ENCODE results near the gene SDK2. TPM values are rescaled to one million over a fixed set of nuclear protein-coding genes. Genes with fewer than 3 reads are reported as not detected.

SDK2 gene
- total and polyA plus RNA-seq, 2 of the 4 experiments (the other 2 are of a cell fraction) = under 0.01 to 0.03 TPM

- ATAC-seq (ENCODE audit: low read depth) = no peak
These were observed 148.6 kb downstream of the SDK2 start for GRCh38 chr17:73495641-73496040.

More at GRCh38 chr17:73495641-73496040, 148.6 kb downstream of the SDK2 start:
- Histone ChIP-seq H3K14ac (replicated peaks; ENCODE audit: low read depth, low read length) (no peak overlapping the region), H2BK5ac (ENCODE audit: low read depth, low read length, poor library complexity, severe bottlenecking) (no peak overlapping the region), H2BK15ac (ENCODE audit: low read depth, low read length) (no peak overlapping the region), H3K23ac (ENCODE audit: low read depth, low read length) (no peak overlapping the region), H3K4me3 (ENCODE audit: insufficient read depth, low read depth, low read length) (no peak overlapping the region), H3K56ac (ENCODE audit: extremely low read depth, insufficient read depth, low read length) (no peak overlapping the region), H2BK120ac (ENCODE audit: low read depth, low read length) (no peak overlapping the region), H3K9me3 (ENCODE audit: control insufficient read depth, insufficient read depth, low read length) (no peaks in the 10 kb centered on the region), H2AK5ac (ENCODE audit: low read depth, low read length) (no peak overlapping the region), H2AFZ (replicated peaks; ENCODE audit: low read length, poor library complexity) (no peak overlapping the region), H3K9ac (ENCODE audit: low read depth, low read length) (no peak overlapping the region), H4K20me1 (ENCODE audit: insufficient read depth, low read length) (no peaks in the 10 kb centered on the region), H2BK20ac (ENCODE audit: low read depth, low read length) (no peak overlapping the region), H2AK9ac (replicated peaks; ENCODE audit: low read depth, low read length, poor library complexity) (no peak overlapping the region), H3K36me3 (ENCODE audit: control insufficient read depth, insufficient read depth, low read length) (no peaks in the 10 kb centered on the region), H3K4ac (ENCODE audit: low read depth, low read length) (no peak overlapping the region), H3K27ac (ENCODE audit: insufficient read depth, low read length) (no peak overlapping the region), H3K27me3 (ENCODE audit: control insufficient read depth, insufficient read depth, low read length) (no peaks in the 10 kb centered on the region; the same call in 1 of the 2 replicates), H3K4me2 (ENCODE audit: low read depth, low read length) (no peak overlapping the region), H4K5ac (ENCODE audit: low read depth, low read length) (no peak overlapping the region), H3K18ac (ENCODE audit: low read depth, low read length) (no peak overlapping the region), H3K79me1 (ENCODE audit: low read depth in 1 of 2, low read length in 2 of 2) (no peaks in the 10 kb centered on the region), H3K4me1 (ENCODE audit: control insufficient read depth, insufficient read depth, low read length) (no peaks in the 10 kb centered on the region), H4K91ac (ENCODE audit: insufficient read depth, low read depth, low read length) (no peak overlapping the region), H4K8ac (ENCODE audit: low read depth in 2 of 2, low read length in 2 of 2) (no peak overlapping the region), H3K9me1 (ENCODE audit: insufficient read depth, low read length) (no peaks in the 10 kb centered on the region)
- dilution Hi-C loops (cut with HindIII; ENCODE audit: low sequenced_read_pairs, unreplicated experiment) = no loop called here
- no peak for TF ChIP-seq SMC3 (IDR thresholded peaks at IDR 0.05; ENCODE audit: low read depth, low read length)
- TF ChIP-seq RAD21 (IDR thresholded peaks at IDR 0.05; ENCODE audit: low read length) = no peak
- no peak for TF ChIP-seq NFE2L2 (IDR thresholded peaks at IDR 0.05; ENCODE audit: low read depth, low read length)
- TF ChIP-seq MAFK (IDR thresholded peaks at IDR 0.05; ENCODE audit: low read depth, low read length) = no peak
- TF ChIP-seq FOS (IDR thresholded peaks at IDR 0.05; ENCODE audit: low read depth, low read length) = no peak
- no peak for TF ChIP-seq RFX5 (IDR thresholded peaks at IDR 0.05; ENCODE audit: low read depth, low read length)
- no peak for TF ChIP-seq MAZ (IDR thresholded peaks at IDR 0.05; ENCODE audit: borderline replicate concordance, low read depth, low read length)
- TF ChIP-seq CEBPB (IDR thresholded peaks at IDR 0.05; ENCODE audit: low read depth, low read length) = no peak
- no peak for TF ChIP-seq USF2 (IDR thresholded peaks at IDR 0.05; ENCODE audit: low read depth, low read length)
- no peak for TF ChIP-seq POLR2A (IDR thresholded peaks at IDR 0.05; ENCODE audit: low read depth, low read length)
- TF ChIP-seq CHD1 (IDR thresholded peaks at IDR 0.05; ENCODE audit: low read depth, low read length) = no peak
- TF ChIP-seq ELK1 (IDR thresholded peaks at IDR 0.05; ENCODE audit: borderline replicate concordance, low read depth, low read length) = no peak
- no peak for TF ChIP-seq RCOR1 (IDR thresholded peaks at IDR 0.05; ENCODE audit: insufficient replicate concordance, low read length)
- no peak for TF ChIP-seq CTCF (conservative IDR thresholded peaks at IDR 0.05; ENCODE audit: low read depth, low read length)
- TF ChIP-seq MXI1 (IDR thresholded peaks at IDR 0.05; ENCODE audit: borderline replicate concordance, low read depth, low read length) = no peak
- no peak for TF ChIP-seq BHLHE40 (IDR thresholded peaks at IDR 0.05; ENCODE audit: low read depth, low read length)
- BruUV-seq (replicated peaks) = no TSS peak
- intact Hi-C loops (cut with micrococcal nuclease) = no loop called here
- no peak for DNase-seq
- WGBS, 2 experiments (ENCODE audit: extremely low coverage in 2 of 2, insufficient read length in 1 of 2) = 56% methylated on average over 3 of the region's 6 CpGs; no CpG with 5 or more reads in 1 of the 2 experiments
- POLR2A ChIA-PET (ENCODE audit: unreplicated experiment) = no interaction called here
- in situ Hi-C loops (cut with MboI; ENCODE audit: low sequenced_read_pairs) = no loop called here
- CTCF ChIA-PET = no interaction called here
